H9 (cell line): ENCODE data around the gene TUBB4B. TPM values are rescaled to one million over a fixed set of nuclear protein-coding genes. Genes with fewer than 3 reads are reported as not detected.

Source experiments
- DNase-seq: peaks from one replicate; pipeline ENCODE4 v3.0.0-alpha.2; 2017
- H2AFZ ChIP-seq: one replicate; pipeline ENCODE4 v1.6.1; 2013; ENCODE audit warnings: mild to moderate bottlenecking, low read length, control low read depth, moderate library complexity
- H2AK5ac ChIP-seq: 2 replicates; pipeline ENCODE4 v1.6.1; 2013; ENCODE audit warnings: low read length, control low read depth, mixed read lengths; ENCODE audit not compliant: insufficient read length
- H2BK120ac ChIP-seq: one replicate; pipeline ENCODE4 v1.6.1; 2013; ENCODE audit warnings: low read depth, mild to moderate bottlenecking, low read length, control low read depth, inconsistent platforms; ENCODE audit not compliant: poor library complexity, severe bottlenecking
- H2BK12ac ChIP-seq: 2 replicates; pipeline ENCODE4 v1.6.1; 2013; ENCODE audit warnings: low read length, control low read depth, mixed read lengths, low read depth; ENCODE audit not compliant: insufficient read length
- H2BK15ac ChIP-seq: 2 replicates; pipeline ENCODE4 v1.6.1; 2013; ENCODE audit warnings: low read depth, low read length, control low read depth
- H2BK20ac ChIP-seq: one replicate; pipeline ENCODE4 v1.6.1; 2013; ENCODE audit warnings: low read depth, mild to moderate bottlenecking, low read length, control low read depth, inconsistent platforms; ENCODE audit not compliant: poor library complexity, severe bottlenecking
- H2BK5ac ChIP-seq: 2 replicates; pipeline ENCODE4 v1.6.1; 2013; ENCODE audit warnings: low read length, control low read depth, mixed read lengths; ENCODE audit not compliant: insufficient read length
- H3K14ac ChIP-seq: 2 replicates; pipeline ENCODE4 v1.6.1; 2013; ENCODE audit warnings: low read length, control low read depth; ENCODE audit not compliant: insufficient read depth
- H3K18ac ChIP-seq: 2 replicates; pipeline ENCODE4 v1.6.1; 2013; ENCODE audit warnings: low read depth, mild to moderate bottlenecking, mixed read lengths, low read length, control low read depth; ENCODE audit not compliant: insufficient read length
- H3K23ac ChIP-seq: 2 replicates; pipeline ENCODE4 v1.6.1; 2013; ENCODE audit warnings: low read length, control low read depth, mixed read lengths, low read depth; ENCODE audit not compliant: insufficient read length
- H3K23me2 ChIP-seq: 2 replicates; pipeline ENCODE4 v1.6.1; 2013; ENCODE audit warnings: low read depth, mild to moderate bottlenecking, mixed read lengths, low read length, control low read depth; ENCODE audit not compliant: insufficient read length, poor library complexity, severe bottlenecking
- H3K27ac ChIP-seq: 2 replicates; pipeline ENCODE4 v1.5.1; 2013; ENCODE audit warnings: low read length, control low read depth, mixed read lengths, low read depth; ENCODE audit not compliant: insufficient read length
- H3K27me3 ChIP-seq: 2 replicates; pipeline ENCODE4 v1.6.1; 2013; ENCODE audit warnings: low read length, control low read depth, inconsistent platforms; ENCODE audit not compliant: insufficient read depth
- H3K4ac ChIP-seq: 2 replicates; pipeline ENCODE4 v1.6.1; 2013; ENCODE audit warnings: low read depth, mild to moderate bottlenecking, control low read depth, inconsistent platforms, low read length, moderate library complexity
- H3K4me1 ChIP-seq: 2 replicates; pipeline ENCODE4 v1.6.1; 2013; ENCODE audit warnings: low read length, control low read depth, inconsistent platforms; ENCODE audit not compliant: insufficient read depth
- H3K4me2 ChIP-seq: 2 replicates; pipeline ENCODE4 v1.6.1; 2013; ENCODE audit warnings: low read length, control low read depth, mixed read lengths; ENCODE audit not compliant: insufficient read length, insufficient read depth
- H3K56ac ChIP-seq: 2 replicates; pipeline ENCODE4 v1.6.1; 2013; ENCODE audit warnings: low read depth, mild to moderate bottlenecking, mixed read lengths, low read length, control low read depth; ENCODE audit not compliant: insufficient read length
- H3K79me1 ChIP-seq: 2 replicates; pipeline ENCODE4 v1.6.1; 2013; ENCODE audit warnings: low read depth, mild to moderate bottlenecking, moderate library complexity, low read length, control low read depth, inconsistent platforms; ENCODE audit not compliant: insufficient read depth, poor library complexity, severe bottlenecking
- H3K79me2 ChIP-seq: 2 replicates; pipeline ENCODE4 v1.6.1; 2013; ENCODE audit warnings: low read length, control low read depth, inconsistent platforms; ENCODE audit not compliant: insufficient read depth
- H3K9ac ChIP-seq: 2 replicates; pipeline ENCODE4 v1.6.1; 2013; ENCODE audit warnings: low read length, control low read depth, mixed read lengths; ENCODE audit not compliant: insufficient read length; ENCODE audit errors: extremely low read depth
- H3K9me3 ChIP-seq: one replicate; pipeline ENCODE4 v1.6.1; 2013; ENCODE audit warnings: low read depth, low read length, inconsistent platforms; ENCODE audit not compliant: control insufficient read depth
- H3T11ph ChIP-seq: one replicate; pipeline ENCODE4 v1.6.1; 2013; ENCODE audit warnings: mild to moderate bottlenecking, low read length, control low read depth, inconsistent platforms
- H4K20me1 ChIP-seq: one replicate; pipeline ENCODE4 v1.6.1; 2013; ENCODE audit not compliant: control insufficient read depth, insufficient read length, insufficient read depth
- H4K5ac ChIP-seq: 2 replicates; pipeline ENCODE4 v1.6.1; 2013; ENCODE audit warnings: low read depth, mild to moderate bottlenecking, mixed read lengths, low read length, control low read depth; ENCODE audit not compliant: insufficient read length
- H4K8ac ChIP-seq: replicated peaks from 2 replicates; pipeline ENCODE4 v1.6.1; 2013; ENCODE audit warnings: low read length, control low read depth, mixed read lengths, low read depth; ENCODE audit not compliant: insufficient read length
- H4K91ac ChIP-seq: 2 replicates; pipeline ENCODE4 v1.6.1; 2013; ENCODE audit warnings: low read depth, mild to moderate bottlenecking, moderate library complexity, mixed read lengths, low read length, control low read depth; ENCODE audit not compliant: insufficient read length
- H3K27ac Mint-ChIP-seq, 3 experiments: 2 replicates in 2 of 3; 3 replicates in 1 of 3; pipeline ENCODE4 v1.8.0; 2020 to 2021; ENCODE audit warnings: mixed read lengths in 3 of 3, mild to moderate bottlenecking in 1 of 3, moderate library complexity in 1 of 3
- H3K27me3 Mint-ChIP-seq: 2 replicates; pipeline ENCODE4 v1.8.0; 2021; ENCODE audit warnings: low read depth, mild to moderate bottlenecking, moderate library complexity, mixed read lengths
- H3K36me3 Mint-ChIP-seq, 3 experiments: 2 replicates in 2 of 3; 3 replicates in 1 of 3; pipeline ENCODE4 v1.8.0; 2020 to 2021; ENCODE audit warnings: low read depth in 3 of 3, mixed read lengths in 3 of 3; ENCODE audit not compliant: insufficient read depth in 1 of 3
- H3K4me1 Mint-ChIP-seq, 2 experiments: 2 replicates each; pipeline ENCODE4 v1.8.0; 2020; ENCODE audit warnings: mixed read lengths in 2 of 2
- H3K4me3 Mint-ChIP-seq, 2 experiments: 2 replicates in 1 of 2; 3 replicates in 1 of 2; pipeline ENCODE4 v1.8.0; 2020 to 2021; ENCODE audit warnings: mild to moderate bottlenecking in 2 of 2, mixed read lengths in 2 of 2, moderate library complexity in 1 of 2
- H3K9me3 Mint-ChIP-seq, 2 experiments: 2 replicates in 1 of 2; 3 replicates in 1 of 2; pipeline ENCODE4 v1.8.0; 2020; ENCODE audit warnings: mild to moderate bottlenecking in 2 of 2, mixed read lengths in 2 of 2, moderate library complexity in 1 of 2
- CTCF ChIP-seq: fragments of 200-600 bp; sonication (generic); conservative IDR thresholded peaks from 3 replicates; pipeline ENCODE4 v1.8.0; 2021; ENCODE audit warnings: antibody characterized with exemption, mild to moderate bottlenecking
- WGBS: extraction: QIAGEN DNeasy Blood & Tissue Kit; methylation state at CpG from one replicate; pipeline ENCODE4 v1.1.7; 2013; ENCODE audit warnings: missing lambda C conversion rate, low lambda C conversion rate, mixed read lengths; ENCODE audit not compliant: insufficient read length; ENCODE audit errors: extremely low coverage; 5-methylcytosine and 5-hydroxymethylcytosine counted together
- total RNA-seq: library from RNA; stranded (reverse); gene quantifications from 2 replicates; pipeline ENCODE4 v1.2.1, GENCODE V29; 2021

TUBB4B gene
- total RNA-seq, 1 experiment from 2014 or later = 378 TPM

GRCh38 chr9:137265496-137266161 is 24.5 kb downstream of the TUBB4B start:
- no peak for TF ChIP-seq CTCF
- no peak overlapping the region for H2AK5ac ChIP-seq
- Mint-ChIP-seq H3K9me3 (no peaks in the 10 kb centered on the region; a peak in 1 of 5 replicates), H3K4me1 (0 out of 4 replicates have a peak, but pooled peaks cover 0 to 3% of the 10 kb centered on the region in 2 experiments), H3K36me3 (peaks cover 10 to 55% (median 42%) of the 10 kb centered on the region in 3 experiments; a peak in 6 of 7 replicates), H3K27ac (no peak overlapping the region), H3K4me3 (no peak overlapping the region), H3K27me3 (no peaks in the 10 kb centered on the region; the same call in 1 of the 2 replicates)
- H3K56ac ChIP-seq = no peak overlapping the region
- H4K20me1 ChIP-seq = no peaks in the 10 kb centered on the region
- no peak overlapping the region for H4K91ac ChIP-seq
- no peak overlapping the region for H3K14ac ChIP-seq
- H3K23me2 ChIP-seq = no peaks in the 10 kb centered on the region
- no peaks in the 10 kb centered on the region for H3K79me1 ChIP-seq
- H2AFZ ChIP-seq = no peak overlapping the region
- H3K4ac ChIP-seq = no peak overlapping the region
- no peak overlapping the region for H3K18ac ChIP-seq
- no peak overlapping the region for H3K27ac ChIP-seq
- no peak for DNase-seq
- no peak overlapping the region for H3K23ac ChIP-seq
- H4K5ac ChIP-seq = no peak overlapping the region
- H2BK5ac ChIP-seq = no peak overlapping the region
- H3K9ac ChIP-seq = no peak overlapping the region
- no peak overlapping the region for H3T11ph ChIP-seq
- no peaks in the 10 kb centered on the region for H3K27me3 ChIP-seq
- H2BK12ac ChIP-seq = no peak overlapping the region
- H3K4me1 ChIP-seq = no peaks in the 10 kb centered on the region
- no peak overlapping the region for H2BK120ac ChIP-seq
- no peaks in the 10 kb centered on the region for H3K79me2 ChIP-seq
- H4K8ac ChIP-seq = no peak overlapping the region
- no CpG with 5 or more reads among the region's 29 CpGs for WGBS
- H2BK20ac ChIP-seq = no peak overlapping the region
- H2BK15ac ChIP-seq = no peak overlapping the region
- H3K4me2 ChIP-seq = no peak overlapping the region
- H3K9me3 ChIP-seq = no peaks in the 10 kb centered on the region
